Measurements from ENCODE around the gene KLF13.

The KLF13 gene

GRCh38 chr15:31306426-31307269 is 20.0 kb upstream of the KLF13 start:
- Histone ChIP-seq H3K27ac (ENCODE audit: low read depth, low read length) (peak overlapping the region; percentile 90), H3K4me1 (ENCODE audit: control insufficient read depth, low read length) (peaks cover 88% of the 10 kb centered on the region), H3K4me3 (ENCODE audit: low read length) (peak overlapping the region; percentile 62)

GRCh38 chr15:31307270-31308184 is 19.1 kb upstream of the KLF13 start:
- peak overlapping the region; percentile 90 for H3K27ac ChIP-seq (ENCODE audit: low read depth, low read length)
- H3K4me3 ChIP-seq (ENCODE audit: low read length), result peak overlapping the region; percentile 62
- H3K27me3 ChIP-seq (ENCODE audit: control insufficient read depth, low read length), result no peaks in the 10 kb centered on the region
- no peaks in the 10 kb centered on the region for H4K20me1 ChIP-seq (ENCODE audit: control insufficient read depth, insufficient read depth, low read depth, low read length)
- peaks cover 79% of the 10 kb centered on the region for H3K4me1 ChIP-seq (ENCODE audit: control insufficient read depth, low read length)
- no peaks in the 10 kb centered on the region for H3K36me3 ChIP-seq (ENCODE audit: control insufficient read depth, low read length)
- H3F3A ChIP-seq (ENCODE audit: control insufficient read depth, insufficient read depth), result peaks cover 25% of the 10 kb centered on the region
- no peak for TF ChIP-seq EZH2phosphoT487 (IDR thresholded peaks at IDR 0.05; ENCODE audit: borderline replicate concordance, low read length)
- no peak for TF ChIP-seq CTCF (IDR thresholded peaks at IDR 0.05; ENCODE audit: low read depth, low read length, poor library complexity, severe bottlenecking)
- no peaks in the 10 kb centered on the region for H3K9me2 ChIP-seq (replicated peaks; ENCODE audit: control insufficient read depth, low read length)
- no peaks in the 10 kb centered on the region for H3K9me3 ChIP-seq (ENCODE audit: control insufficient read depth, insufficient read depth, low read length)
- H3K79me2 ChIP-seq (ENCODE audit: control insufficient read depth, low read length), result 0 out of 2 replicates have a peak, but pooled peaks cover 3% of the 10 kb centered on the region
- H3K4me2 ChIP-seq (ENCODE audit: low read length), result peak overlapping the region; percentile 84

More at GRCh38 chr15:31306426-31307269, 20.0 kb upstream of the KLF13 start:
- Histone ChIP-seq H3F3A (ENCODE audit: control insufficient read depth, insufficient read depth) (peaks cover 29% of the 10 kb centered on the region), H3K79me2 (ENCODE audit: control insufficient read depth, low read length) (0 out of 2 replicates have a peak, but pooled peaks cover 5% of the 10 kb centered on the region), H3K36me3 (ENCODE audit: control insufficient read depth, low read length) (no peaks in the 10 kb centered on the region), H3K9me2 (replicated peaks; ENCODE audit: control insufficient read depth, low read length) (no peaks in the 10 kb centered on the region), H3K4me2 (ENCODE audit: low read length) (peak overlapping the region; percentile 84), H4K20me1 (ENCODE audit: control insufficient read depth, insufficient read depth, low read depth, low read length) (no peaks in the 10 kb centered on the region), H3K9me3 (ENCODE audit: control insufficient read depth, insufficient read depth, low read length) (no peaks in the 10 kb centered on the region), H3K27me3 (ENCODE audit: control insufficient read depth, low read length) (no peaks in the 10 kb centered on the region)
- TF ChIP-seq CTCF (IDR thresholded peaks at IDR 0.05; ENCODE audit: low read depth, low read length, poor library complexity, severe bottlenecking), result no peak
- no peak for TF ChIP-seq EZH2phosphoT487 (IDR thresholded peaks at IDR 0.05; ENCODE audit: borderline replicate concordance, low read length)

- peaks cover 72% of the 10 kb centered on the region for H3K4me1 ChIP-seq (ENCODE audit: control insufficient read depth, low read length)
- TF ChIP-seq CTCF (IDR thresholded peaks at IDR 0.05; ENCODE audit: low read depth, low read length, poor library complexity, severe bottlenecking) (no peak), EZH2phosphoT487 (IDR thresholded peaks at IDR 0.05; ENCODE audit: borderline replicate concordance, low read length) (no peak)
Measured at GRCh38 chr15:31308185-31308639, 18.4 kb upstream of the KLF13 start.

More at GRCh38 chr15:31308185-31308639, 18.4 kb upstream of the KLF13 start:
- H3K9me3 ChIP-seq (ENCODE audit: control insufficient read depth, insufficient read depth, low read length), result no peaks in the 10 kb centered on the region
- H3K4me3 ChIP-seq (ENCODE audit: low read length), result peak overlapping the region; percentile 62
- peak overlapping the region; percentile 90 for H3K27ac ChIP-seq (ENCODE audit: low read depth, low read length)
- H3F3A ChIP-seq (ENCODE audit: control insufficient read depth, insufficient read depth), result peaks cover 25% of the 10 kb centered on the region
- H3K27me3 ChIP-seq (ENCODE audit: control insufficient read depth, low read length), result no peaks in the 10 kb centered on the region
- no peaks in the 10 kb centered on the region for H4K20me1 ChIP-seq (ENCODE audit: control insufficient read depth, insufficient read depth, low read depth, low read length)
- H3K79me2 ChIP-seq (ENCODE audit: control insufficient read depth, low read length), result no peaks in the 10 kb centered on the region
- no peaks in the 10 kb centered on the region for H3K9me2 ChIP-seq (replicated peaks; ENCODE audit: control insufficient read depth, low read length)
- peak overlapping the region; percentile 84 for H3K4me2 ChIP-seq (ENCODE audit: low read length)
- H3K36me3 ChIP-seq (ENCODE audit: control insufficient read depth, low read length), result no peaks in the 10 kb centered on the region
